ENCODE measurements around the gene TRIM25.

The TRIM25 gene

GRCh38 chr17:56838687-56839086, 75.2 kb downstream of the TRIM25 start:
- TF ChIP-seq CTCF (IDR thresholded peaks at IDR 0.05; ENCODE audit: control insufficient read depth, extremely low read depth, insufficient read depth): no peak
- no peak overlapping the region for H3K4me3 ChIP-seq (ENCODE audit: low read depth, low read length)

More at GRCh38 chr17:56838687-56839086, 75.2 kb downstream of the TRIM25 start:
- DNase-seq (ENCODE audit: low read depth): no peak

Measured in LNCaP clone FGC (cell line).